NCI-H2196 treated with DMSO at 0.1 percent for 48 hours (cell line): ENCODE measurements around the gene TPSAB1.
"Not testable (repeated sequence)": the region's sequence is repeated elsewhere in the genome, so short reads cannot be mapped to it uniquely, and the experiment has no call there.

Experiments used
- DNase-seq: peaks from one replicate; lab custom pipeline; 2025; ENCODE audit not compliant: unreplicated experiment; lab: John Stamatoyannopoulos, UW

TPSAB1 gene

DNA sequence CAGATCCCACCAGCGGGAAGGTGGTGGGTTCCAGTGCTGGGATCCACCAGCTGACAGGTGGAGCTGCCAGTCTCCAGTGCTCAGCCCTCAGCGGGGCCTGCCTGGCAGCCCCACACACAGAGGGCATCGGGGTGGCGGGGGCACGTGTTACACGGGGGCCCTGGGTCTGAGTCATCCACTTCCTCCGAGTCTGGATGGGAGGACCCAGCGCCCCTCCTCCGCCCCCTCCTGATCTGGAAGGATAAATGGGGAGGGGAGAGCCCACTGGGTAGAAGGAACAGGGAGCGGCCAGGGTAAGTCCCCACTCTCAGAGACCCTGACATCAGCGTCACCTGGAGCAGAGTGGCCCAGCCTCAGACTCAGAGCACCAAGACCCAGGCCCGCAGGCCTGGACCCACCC lies at the start of gene TPSAB1:
Gene TPSAB1 (plus strand): TSS at position 270 of the 400 bp plus-strand sequence. CDS start 234 bp downstream, outside the sequence.
- DNase-seq = not testable (repeated sequence)

DNA sequence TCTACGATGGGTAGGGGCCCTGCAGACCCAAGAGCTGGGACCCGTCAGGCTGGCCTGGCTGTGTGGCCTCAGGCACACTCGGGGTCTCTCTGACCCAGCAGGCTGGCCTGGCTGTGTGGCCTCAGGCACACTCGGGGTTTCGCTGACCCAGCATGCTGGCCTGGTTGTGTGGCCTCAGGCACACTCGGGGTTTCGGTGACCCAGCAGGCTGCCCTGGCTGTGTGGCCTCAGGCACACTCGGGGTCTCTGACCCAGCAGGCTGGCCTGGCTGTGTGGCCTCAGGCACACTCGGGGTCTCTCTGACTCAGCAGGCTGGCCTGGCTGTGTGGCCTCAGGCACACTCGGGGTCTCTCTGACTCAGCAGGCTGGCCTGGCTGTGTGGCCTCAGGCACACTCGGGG lies 49.7 kb upstream of the TPSAB1 start:
- DNase-seq = not testable (repeated sequence)

DNA sequence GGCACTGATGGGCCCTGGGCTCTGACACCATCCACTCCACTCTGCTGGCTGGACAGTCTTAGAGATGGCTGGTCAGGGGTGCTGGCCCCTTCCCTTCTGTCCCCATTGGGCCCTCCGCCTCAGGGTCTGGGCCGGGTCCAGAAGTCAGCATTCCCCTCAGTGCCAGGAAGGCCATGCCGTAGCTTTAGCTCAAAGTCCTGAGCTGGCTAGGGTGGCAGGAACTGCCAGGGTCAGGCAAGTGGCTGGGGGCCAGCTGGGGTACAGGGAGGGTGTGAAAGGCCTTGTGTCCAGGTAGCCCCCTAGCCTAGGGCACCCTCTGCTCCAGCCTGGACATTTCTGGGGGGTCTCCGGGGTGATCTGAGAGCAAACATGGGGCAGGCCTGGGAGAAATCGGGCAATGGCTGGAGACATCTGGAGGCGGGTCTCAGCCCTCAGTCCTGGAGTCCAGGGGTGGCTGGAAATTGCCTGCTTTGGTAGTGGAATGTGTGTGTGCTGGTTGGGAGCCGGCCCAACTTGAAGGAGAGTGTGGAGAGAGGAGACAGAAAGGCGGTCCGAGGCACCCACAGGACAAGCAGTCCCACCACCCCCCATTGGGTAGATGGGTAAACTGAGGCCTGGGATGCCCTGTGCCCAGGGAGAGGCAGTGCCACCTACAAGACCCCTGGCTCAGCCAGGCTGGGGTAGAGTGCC lies 48.0 kb upstream of the TPSAB1 start:
- no peak for DNase-seq

DNA sequence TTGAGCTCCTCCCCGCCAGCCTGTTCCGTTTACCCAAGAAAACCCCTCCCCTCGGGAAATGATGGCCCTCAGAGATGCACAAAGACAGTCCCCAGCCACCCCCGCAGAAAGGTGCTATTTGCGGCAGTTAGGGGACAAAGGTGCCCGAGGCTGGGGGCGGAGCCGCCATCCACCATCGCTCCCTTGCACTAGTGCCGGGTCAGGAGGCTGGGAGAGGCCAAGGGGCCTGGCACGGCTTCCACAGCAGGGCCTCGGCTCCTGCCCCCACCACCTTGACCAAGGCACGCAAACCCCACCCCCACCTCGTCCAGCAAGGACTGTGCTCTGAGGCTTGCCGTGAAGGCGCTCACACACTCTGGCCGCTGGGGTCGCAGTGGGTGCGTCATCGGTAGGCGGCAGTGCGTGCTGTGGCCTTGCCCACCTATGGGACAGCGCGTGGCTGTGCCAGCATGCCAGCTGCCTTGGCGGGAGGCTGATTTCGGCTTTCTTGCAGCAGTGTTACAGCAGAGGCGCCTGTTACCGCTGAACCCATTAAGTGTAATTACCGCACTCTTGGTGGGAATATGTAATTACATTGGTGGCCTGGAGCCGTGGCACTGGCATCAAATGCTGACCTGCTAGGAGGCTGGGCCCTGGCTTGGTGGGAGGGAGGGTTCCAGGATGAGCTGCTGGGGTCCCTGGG lies 47.2 kb upstream of the TPSAB1 start:
- peak; percentile 85 for DNase-seq

DNA sequence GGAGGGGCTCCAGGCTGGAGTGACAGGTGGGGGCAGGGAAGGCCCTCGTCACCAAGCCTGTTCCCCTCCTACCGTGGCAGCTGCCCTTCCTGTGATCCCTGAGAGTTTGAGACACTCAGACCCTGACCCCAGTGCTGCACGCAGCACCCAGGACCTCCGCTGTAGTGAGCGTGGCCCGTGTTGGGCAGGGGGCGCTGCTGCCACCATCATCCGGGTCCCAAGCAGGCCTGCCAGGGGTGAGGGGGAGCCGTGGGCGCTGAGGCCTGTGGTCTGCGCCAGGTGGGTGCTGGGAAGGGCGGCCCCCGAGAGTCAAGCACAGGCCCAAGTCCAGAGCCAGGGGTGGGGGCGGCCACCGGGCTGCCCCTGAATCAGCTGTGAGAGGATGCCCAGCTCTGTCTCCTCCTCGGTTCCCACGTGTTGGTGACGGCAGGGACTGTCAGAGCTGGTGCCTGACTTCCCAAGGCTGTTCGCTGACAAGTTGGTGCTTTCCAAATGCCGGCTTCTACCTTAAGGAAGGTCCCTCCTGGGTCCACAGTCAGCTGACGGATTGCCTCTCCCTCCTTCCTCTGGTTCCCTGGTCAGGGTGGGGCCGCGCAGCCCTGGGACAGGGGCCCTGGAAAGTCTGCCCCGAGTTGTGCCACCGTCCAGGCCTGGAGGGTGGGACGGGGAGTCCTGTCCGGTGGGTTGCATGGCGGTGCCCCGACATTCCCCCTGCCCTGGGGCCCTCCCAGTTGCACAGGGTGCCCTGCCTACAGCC lies 46.5 kb upstream of the TPSAB1 start:
- no peak for DNase-seq

DNA sequence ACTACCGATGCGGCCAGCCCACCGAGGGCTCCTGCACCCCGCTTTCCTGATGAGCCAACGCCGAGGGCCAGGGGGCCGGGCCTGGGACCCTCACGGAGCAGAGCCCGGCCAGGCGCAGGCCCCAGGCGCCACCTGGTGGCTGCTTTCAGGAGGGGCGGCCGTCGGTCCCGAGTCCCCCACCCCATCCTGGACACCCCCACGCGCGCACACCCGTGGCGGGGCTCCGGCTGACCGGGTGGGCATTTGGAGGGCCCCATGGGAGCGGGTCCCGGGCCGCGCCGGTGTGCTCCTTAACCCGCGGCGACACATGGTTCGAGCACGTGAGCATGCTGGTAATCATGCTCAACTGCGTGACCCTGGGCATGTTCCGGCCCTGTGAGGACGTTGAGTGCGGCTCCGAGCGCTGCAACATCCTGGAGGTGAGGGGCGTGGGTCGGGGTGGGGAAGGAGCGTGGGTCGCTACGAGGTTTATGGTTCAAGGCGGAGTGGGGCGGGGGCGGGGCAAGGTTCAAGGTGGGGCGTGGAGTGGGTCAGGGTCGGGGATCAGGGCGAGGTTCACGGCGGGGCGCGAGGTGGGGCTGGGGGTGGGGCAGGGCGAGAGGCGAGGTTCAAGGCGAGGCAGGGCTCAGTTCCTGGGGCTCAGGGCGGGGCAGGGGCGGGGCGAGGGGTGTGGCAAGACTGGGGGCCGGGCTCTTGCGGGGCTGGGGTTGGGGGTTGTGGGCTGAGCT lies 45.7 kb upstream of the TPSAB1 start:
- DNase-seq = no peak

DNA sequence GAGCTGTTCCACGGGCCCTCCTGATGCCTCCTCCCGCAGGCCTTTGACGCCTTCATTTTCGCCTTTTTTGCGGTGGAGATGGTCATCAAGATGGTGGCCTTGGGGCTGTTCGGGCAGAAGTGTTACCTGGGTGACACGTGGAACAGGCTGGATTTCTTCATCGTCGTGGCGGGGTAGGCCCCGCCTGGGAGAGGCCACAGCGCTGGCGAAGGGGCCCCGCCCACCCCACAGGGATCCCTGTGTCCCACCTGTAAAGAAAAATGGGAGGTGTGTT lies 45.2 kb upstream of the TPSAB1 start:
- no peak for DNase-seq

DNA sequence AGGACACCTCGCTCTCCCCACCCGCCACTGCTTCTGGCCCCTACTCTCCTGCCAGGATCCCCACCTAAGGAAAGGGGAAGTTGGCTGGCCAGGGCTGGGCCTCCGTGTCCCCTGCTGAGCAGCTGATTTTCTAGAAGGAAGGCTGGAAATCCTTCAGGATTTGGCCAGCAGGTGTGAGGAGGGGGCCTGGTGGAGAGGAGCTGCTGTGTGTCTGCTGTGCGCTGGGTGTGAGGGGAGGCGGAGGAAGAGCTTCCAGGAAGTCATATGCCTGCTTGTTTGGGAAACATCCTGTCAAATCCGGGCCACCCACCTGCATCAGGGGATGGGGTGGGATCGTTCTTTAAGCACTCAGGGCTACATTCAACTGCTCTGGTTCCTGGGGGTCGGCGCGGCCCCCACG lies 44.0 kb upstream of the TPSAB1 start:
- DNase-seq = no peak

DNA sequence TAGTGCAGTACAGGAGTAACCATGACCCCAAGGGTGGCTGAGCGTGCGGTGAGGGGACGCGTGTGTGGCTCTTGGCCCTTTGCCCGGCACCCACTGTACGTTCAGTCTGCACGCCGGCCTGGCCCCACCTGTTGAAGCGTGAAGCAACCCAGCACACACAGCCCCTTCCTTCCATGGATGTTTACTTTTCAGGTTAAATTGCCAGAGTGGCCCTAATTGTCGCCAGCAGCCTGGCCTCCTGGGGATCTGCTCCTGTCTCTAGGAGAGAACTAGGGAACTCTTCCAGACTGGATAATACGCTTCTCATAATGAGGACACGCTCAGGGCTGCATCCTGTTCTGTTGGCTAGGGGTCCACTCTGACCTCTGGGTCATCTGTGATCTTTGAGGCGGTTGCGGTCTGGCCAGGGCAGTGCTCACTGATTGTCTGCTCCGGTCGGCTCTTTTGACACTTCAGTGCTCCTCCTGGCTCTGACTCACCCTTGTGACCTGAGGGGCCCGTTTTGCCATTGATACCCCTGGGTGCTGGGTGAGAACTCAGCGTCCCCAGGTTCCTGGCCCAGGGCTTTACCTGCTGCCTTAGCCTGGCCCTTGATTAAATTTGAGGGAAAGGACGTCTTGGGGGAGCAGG lies 43.2 kb upstream of the TPSAB1 start:
- DNase-seq = peak; percentile 6

DNA sequence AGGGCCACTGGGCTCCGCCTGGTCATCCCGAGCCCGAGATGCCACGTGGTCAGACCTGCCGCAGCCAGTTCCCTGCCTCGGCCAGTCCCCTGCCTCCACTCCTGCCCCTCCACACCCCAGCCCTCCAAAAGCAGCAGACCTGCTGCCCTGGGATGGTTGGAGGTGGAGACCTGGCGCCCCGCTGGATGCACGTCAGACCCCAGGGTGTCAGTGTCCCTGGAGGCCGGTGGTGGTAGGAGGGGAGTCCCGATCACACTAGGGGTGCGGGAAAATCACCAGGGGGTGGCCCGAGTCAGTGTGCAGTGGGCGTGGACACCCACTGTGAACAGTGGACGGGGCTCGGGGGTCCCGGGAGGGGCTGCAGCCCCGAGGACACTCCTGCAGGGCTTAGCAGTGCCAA lies 42.3 kb upstream of the TPSAB1 start:
- DNase-seq = no peak

DNA sequence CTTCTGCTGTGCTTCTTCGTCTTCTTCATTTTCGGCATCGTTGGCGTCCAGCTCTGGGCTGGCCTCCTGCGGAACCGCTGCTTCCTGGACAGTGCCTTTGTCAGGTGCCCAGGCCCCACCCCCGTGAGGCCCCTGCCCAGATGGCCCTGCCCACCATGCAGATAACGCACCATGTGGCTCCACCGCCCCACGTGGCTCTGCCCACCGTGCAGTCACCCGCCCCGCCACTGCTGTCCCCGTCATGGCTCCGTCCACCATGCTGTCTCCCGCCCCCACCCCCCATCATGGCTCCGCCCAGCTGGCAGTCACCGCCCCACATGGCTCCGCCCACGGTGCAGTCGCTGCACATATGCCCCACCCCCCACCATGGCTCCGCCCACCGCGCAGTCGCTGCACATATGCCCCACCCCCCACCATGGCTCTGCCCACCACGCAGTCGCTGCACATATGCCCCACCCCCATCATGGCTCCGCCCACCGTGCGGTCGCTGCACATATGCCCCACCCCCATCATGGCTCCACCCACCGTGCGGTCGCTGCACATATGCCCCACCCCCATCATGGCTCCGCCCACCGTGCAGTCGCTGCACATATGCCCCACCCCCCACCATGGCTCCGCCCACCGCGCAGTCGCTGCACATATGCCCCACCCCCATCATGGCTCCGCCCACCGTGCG lies 41.7 kb upstream of the TPSAB1 start:
- not testable (repeated sequence) for DNase-seq

DNA sequence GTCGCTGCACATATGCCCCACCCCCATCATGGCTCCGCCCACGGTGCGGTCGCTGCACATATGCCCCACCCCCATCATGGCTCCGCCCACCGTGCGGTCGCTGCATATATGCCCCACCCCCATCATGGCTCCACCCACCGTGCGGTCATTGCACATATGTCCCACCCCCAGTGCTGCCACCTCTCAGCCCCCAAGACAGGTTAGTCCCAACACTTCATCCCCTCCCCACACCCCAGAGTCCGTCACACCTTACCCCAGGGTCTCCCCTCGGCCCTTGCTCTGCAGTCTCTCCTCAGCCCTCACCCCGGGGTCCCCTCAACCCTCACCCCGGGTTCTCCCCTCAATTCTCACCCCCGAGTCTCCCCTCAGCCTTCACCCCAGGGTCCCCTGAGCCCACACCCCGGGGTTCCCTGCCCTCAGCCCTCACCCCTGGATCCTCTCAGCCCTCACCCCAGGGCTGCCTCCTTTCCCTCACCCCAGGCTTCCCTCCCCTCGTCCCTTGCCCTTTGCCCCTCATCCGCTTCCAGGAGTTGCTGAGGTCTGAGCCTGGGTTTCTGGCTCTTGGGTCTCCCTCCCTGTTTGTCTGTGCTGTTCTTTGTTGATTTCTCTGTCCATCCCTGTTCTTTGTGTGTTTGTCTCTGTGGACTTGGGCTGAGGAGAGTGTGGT lies 41.0 kb upstream of the TPSAB1 start:
- DNase-seq = no peak

DNA sequence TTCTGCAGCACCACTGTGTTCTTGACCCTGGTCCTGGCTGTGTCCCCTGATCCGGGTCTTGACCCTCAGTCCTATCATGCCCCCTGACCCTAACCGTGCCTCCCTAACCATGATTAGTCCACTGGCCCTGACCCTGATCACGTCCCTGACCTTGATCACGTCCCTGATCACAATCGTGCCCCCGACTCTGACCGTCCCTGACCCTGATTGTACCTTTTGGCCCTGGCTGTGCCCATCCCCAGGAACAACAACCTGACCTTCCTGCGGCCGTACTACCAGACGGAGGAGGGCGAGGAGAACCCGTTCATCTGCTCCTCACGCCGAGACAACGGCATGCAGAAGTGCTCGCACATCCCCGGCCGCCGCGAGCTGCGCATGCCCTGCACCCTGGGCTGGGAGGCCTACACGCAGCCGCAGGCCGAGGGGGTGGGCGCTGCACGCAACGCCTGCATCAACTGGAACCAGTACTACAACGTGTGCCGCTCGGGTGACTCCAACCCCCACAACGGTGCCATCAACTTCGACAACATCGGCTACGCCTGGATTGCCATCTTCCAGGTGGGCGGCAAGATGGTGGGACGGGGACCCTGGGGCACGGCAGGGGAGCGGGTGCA lies 40.4 kb upstream of the TPSAB1 start:
- DNase-seq = no peak

DNA sequence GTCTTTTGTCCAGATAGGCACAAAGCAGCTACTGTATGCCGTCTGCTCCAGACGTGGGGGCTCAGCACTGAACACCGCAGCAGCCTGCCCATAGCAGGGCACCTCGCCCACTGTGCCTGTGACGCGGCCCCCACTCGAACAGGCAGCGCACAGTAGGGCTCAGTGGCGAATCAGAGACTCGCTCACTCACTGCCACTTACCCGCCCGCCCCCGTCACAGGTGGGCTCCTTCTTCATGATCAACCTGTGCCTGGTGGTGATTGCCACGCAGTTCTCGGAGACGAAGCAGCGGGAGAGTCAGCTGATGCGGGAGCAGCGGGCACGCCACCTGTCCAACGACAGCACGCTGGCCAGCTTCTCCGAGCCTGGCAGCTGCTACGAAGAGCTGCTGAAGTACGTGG lies 39.1 kb upstream of the TPSAB1 start:
- no peak for DNase-seq

DNA sequence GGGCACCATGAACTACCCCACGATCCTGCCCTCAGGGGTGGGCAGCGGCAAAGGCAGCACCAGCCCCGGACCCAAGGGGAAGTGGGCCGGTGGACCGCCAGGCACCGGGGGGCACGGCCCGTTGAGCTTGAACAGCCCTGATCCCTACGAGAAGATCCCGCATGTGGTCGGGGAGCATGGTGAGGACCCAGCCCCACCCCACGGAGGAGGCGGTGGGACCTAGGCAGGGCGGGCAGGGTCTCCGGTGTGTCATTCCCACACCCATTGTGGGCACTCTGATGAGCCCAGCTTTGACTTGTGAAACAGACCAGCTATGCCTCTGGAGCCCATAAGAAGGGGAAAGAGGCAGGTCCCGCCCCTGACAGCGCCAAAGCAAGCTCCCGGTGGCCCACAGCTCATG lies 38.2 kb upstream of the TPSAB1 start:
- no peak for DNase-seq

DNA sequence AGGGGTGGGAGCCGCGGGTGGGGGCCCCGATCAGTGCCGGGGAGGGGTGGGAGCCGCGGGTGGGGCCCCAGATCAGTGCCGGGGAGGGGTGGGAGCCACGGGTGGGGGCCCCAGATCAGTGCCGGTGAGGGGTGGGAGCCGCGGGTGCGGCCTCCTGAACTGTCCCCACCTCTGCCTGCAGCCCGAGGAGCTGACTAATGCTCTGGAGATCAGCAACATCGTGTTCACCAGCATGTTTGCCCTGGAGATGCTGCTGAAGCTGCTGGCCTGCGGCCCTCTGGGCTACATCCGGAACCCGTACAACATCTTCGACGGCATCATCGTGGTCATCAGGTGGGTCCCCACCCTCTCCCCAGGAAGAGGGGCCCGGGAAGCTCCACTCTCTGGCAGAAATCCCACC lies 35.6 kb upstream of the TPSAB1 start:
- DNase-seq = no peak

DNA sequence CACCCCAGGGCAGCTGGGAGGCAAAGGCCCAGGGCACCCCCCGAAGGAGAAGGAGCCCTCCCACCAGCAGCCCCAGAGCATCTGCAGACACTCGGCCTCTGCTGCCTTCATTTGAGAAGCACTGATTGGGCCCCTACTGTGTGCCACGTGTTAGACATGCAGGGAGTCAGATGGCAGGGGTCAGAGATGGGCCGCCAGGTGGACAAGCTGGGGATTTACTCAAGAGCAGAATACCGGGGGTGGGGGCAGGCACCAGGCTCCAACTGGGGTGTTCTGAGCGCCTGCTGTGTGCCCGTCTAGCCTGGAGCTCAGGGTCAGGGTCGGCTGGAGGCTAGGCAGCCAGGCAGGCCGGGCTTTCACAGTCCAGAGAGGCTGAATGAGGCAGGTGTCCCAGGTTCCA lies 34.2 kb upstream of the TPSAB1 start:
- DNase-seq = no peak

DNA sequence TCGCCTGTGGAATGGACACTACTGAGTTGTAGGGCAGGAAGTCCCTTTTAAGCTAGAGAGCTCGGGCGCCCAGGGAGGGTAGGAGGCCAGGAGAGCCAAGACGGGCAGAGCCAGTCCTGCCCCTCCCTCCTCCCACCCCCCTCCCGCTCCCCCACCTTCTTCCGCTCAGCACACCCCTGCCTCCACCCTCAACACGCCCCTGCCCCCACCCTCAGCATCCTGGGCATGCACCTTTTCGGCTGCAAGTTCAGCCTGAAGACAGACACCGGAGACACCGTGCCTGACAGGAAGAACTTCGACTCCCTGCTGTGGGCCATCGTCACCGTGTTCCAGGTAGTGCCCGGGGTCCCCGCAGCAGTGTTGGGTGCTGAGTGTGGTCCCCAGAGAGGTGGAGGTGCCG lies 33.7 kb upstream of the TPSAB1 start:
- DNase-seq = no peak

DNA sequence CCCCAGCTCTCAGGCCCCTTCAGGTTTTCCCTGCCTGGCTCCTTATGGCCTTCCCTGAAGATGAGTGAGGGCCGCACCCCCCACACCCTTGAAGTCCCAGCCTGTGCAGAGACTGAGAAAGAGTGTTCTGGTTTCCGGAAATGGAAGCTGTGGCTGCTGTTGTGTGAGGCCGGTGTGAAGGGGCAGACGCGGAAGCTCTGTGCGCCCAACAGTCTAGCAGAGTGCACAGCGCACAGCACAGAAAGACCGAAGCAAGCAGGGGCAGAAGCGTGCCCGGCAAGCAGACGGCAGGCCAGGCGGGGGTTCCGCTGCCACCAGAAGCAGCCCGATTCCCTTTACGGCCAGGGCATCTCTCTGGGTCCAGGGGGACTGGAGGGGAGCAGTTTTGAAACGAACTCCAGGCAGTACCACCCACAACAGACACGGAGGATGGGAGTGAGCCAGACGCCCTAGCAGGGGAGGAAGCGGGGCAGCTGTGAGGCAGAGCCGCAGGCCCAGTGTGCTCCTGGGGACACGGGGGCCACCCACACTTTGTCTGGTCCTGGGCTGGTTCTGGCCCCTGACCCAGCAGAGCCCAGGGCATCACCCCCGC lies 32.2 kb upstream of the TPSAB1 start:
- DNase-seq = no peak
